ENCODE data around the gene MYZAP. TPM values are rescaled to one million over a fixed set of nuclear protein-coding genes. Genes with fewer than 3 reads are reported as not detected.

The MYZAP gene
- total and polyA plus RNA-seq, 2 of the 8 experiments (the other 6 are each of a cell fraction or from before 2014, with no cell fraction given), result 0.41 to 0.65 TPM

- no peak overlapping the region for H2BK20ac ChIP-seq (ENCODE audit: low read length)
- ChIA-PET POLR2A (ENCODE audit: partially characterized antibody) (interaction anchor here (0.8 to 1.3 kb wide), 2 partner anchors 13 to 151 kb away, joined by 3 read pairs; no protein-coding TSS in a partner anchor), CTCF (ENCODE audit: partially characterized antibody) (interaction anchor here (0.5 to 4.0 kb wide), 19 partner anchors 9 to 513 kb away, joined by 3 to 18 read pairs (median 4); no protein-coding TSS in a partner anchor)
- H2AFZ ChIP-seq (ENCODE audit: low read length), result no peak overlapping the region
- 84% methylated on average over 4 of the region's 4 CpGs; no CpG with 5 or more reads in 1 of the 2 experiments for WGBS, 2 experiments (ENCODE audit: extremely low coverage in 1 of 2, insufficient coverage in 1 of 2, insufficient read length in 1 of 2, insufficient replicate concordance in 2 of 2, low coverage in 1 of 2, low lambda C conversion rate in 2 of 2, missing lambda C conversion rate in 1 of 2)
- no peak overlapping the region for H3K18ac ChIP-seq (ENCODE audit: extremely low read depth, low read length)
- H3K27ac ChIP-seq (ENCODE audit: low read depth, low read length), result no peak overlapping the region
- H4K91ac ChIP-seq (replicated peaks; ENCODE audit: insufficient read length, low read length), result no peak overlapping the region
- H3K56ac ChIP-seq (replicated peaks; ENCODE audit: insufficient read length, low read depth, low read length), result no peak overlapping the region
- no peak overlapping the region for H3K4me2 ChIP-seq (ENCODE audit: insufficient read depth in 1 of 2, low read depth in 2 of 2, low read length in 2 of 2)
- H3K23me2 ChIP-seq (ENCODE audit: low read depth, low read length), result no peaks in the 10 kb centered on the region
- no peaks in the 10 kb centered on the region for H4K20me1 ChIP-seq (replicated peaks in 1 of 2; ENCODE audit: control insufficient read depth in 1 of 2, insufficient read depth in 2 of 2, low read length in 2 of 2)
- no peak overlapping the region for H4K8ac ChIP-seq (ENCODE audit: extremely low read depth, insufficient read depth, low read length)
- no peak overlapping the region for H3K4ac ChIP-seq (replicated peaks; ENCODE audit: insufficient read length, low read depth, low read length)
- no peak overlapping the region for H2AK5ac ChIP-seq (ENCODE audit: low read depth, low read length)
- H3K79me1 ChIP-seq (ENCODE audit: low read depth, low read length), result no peaks in the 10 kb centered on the region
- 0 out of 2 replicates have a peak overlapping the region, but pooled peaks have one; percentile 35 for H2BK5ac ChIP-seq (ENCODE audit: low read depth, low read length)
- no peak overlapping the region for H2BK12ac ChIP-seq (ENCODE audit: low read depth, low read length)
- peaks cover 0 to 13% (median 5%) of the 10 kb centered on the region in 4 experiments; a peak in 6 of 7 replicates for H3K4me1 ChIP-seq (replicated peaks in 1 of 4; ENCODE audit: control insufficient read depth in 3 of 4, insufficient read depth in 4 of 4, low read length in 3 of 4)
- no peak overlapping the region for H2BK15ac ChIP-seq (ENCODE audit: low read length)
- TF ChIP-seq ZNF274 (IDR thresholded peaks at IDR 0.05; ENCODE audit: borderline replicate concordance, extremely low read depth, low read length), result no peak
- no peak for TF ChIP-seq EZH2 (IDR thresholded peaks at IDR 0.05; ENCODE audit: low read depth, low read length, severe bottlenecking)
- no peak for TF ChIP-seq HDAC2 (IDR thresholded peaks at IDR 0.05; ENCODE audit: borderline replicate concordance in 1 of 2, low read depth in 2 of 2, low read length in 2 of 2)
- TF ChIP-seq SIX5 (IDR thresholded peaks at IDR 0.05; ENCODE audit: low read depth, low read length), result no peak
- no peaks in the 10 kb centered on the region for H3K79me2 ChIP-seq (ENCODE audit: control insufficient read depth in 1 of 2, insufficient read depth in 2 of 2, low read length in 2 of 2)
- H3K9me3 ChIP-seq (ENCODE audit: insufficient read depth in 2 of 2, low read depth in 1 of 2, low read length in 1 of 2), result no peaks in the 10 kb centered on the region
- no peak overlapping the region for H2BK120ac ChIP-seq (replicated peaks; ENCODE audit: low read depth, low read length)
- no peak for DNase-seq (ENCODE audit: low read depth in 1 of 2, low spot score in 2 of 2)
- H4K5ac ChIP-seq (ENCODE audit: insufficient read length, low read depth, low read length), result no peak overlapping the region
- H3K27me3 ChIP-seq (replicated peaks in 1 of 4; ENCODE audit: control insufficient read depth in 3 of 4, extremely low read depth in 1 of 4, insufficient read depth in 3 of 4, low read length in 3 of 4), result no peaks in the 10 kb centered on the region
- peaks cover 3 to 14% (median 8%) of the 10 kb centered on the region in 4 experiments; a peak in 6 of 8 replicates for H3K36me3 ChIP-seq (ENCODE audit: control insufficient read depth in 2 of 4, insufficient read depth in 4 of 4, low read length in 3 of 4)
- H3K14ac ChIP-seq (ENCODE audit: insufficient read length), result no peak overlapping the region
- H3K23ac ChIP-seq (ENCODE audit: insufficient read length), result no peak overlapping the region
- H3K9ac ChIP-seq (replicated peaks in 1 of 4; ENCODE audit: extremely low read depth in 1 of 4, low read depth in 3 of 4, low read length in 3 of 4), result no peak overlapping the region
- no peak for FAIRE-seq
- H3K4me3 ChIP-seq (ENCODE audit: extremely low read depth in 1 of 4, insufficient read depth in 2 of 4, low read depth in 3 of 4, low read length in 4 of 4), result no peak overlapping the region
Measured at GRCh38 chr15:57554812-57555179, 36.9 kb upstream of the MYZAP start.

Measured in H1 (cell line).